Sigmoid colon (tissue), 7 donors: ENCODE measurements around the gene SHISA3. TPM values are rescaled to one million over a fixed set of nuclear protein-coding genes. Genes with fewer than 3 reads are reported as not detected.

ENCODE experiments used
- DNase-seq: peaks from one replicate; pipeline ENCODE4 v3.0.0-alpha.2; 2019
- H3K27ac ChIP-seq, 4 donors: fragments of 200-600 bp; sonication (generic); one replicate each; pipeline ENCODE4 v1.5.1; 2016 to 2019; ENCODE audit warnings: mild to moderate bottlenecking in 1 of 4
- H3K27me3 ChIP-seq, 3 donors: fragments of 200-600 bp; sonication (generic); one replicate each; pipeline ENCODE4 v1.5.1; 2019; ENCODE audit warnings: mild to moderate bottlenecking in 1 of 3
- H3K36me3 ChIP-seq, 4 donors: fragments of 200-600 bp; sonication (generic); one replicate each; pipeline ENCODE4 v1.5.1; 2016 to 2019
- H3K4me1 ChIP-seq, 4 donors: fragments of 200-600 bp; sonication (generic); one replicate each; pipeline ENCODE4 v1.5.1; 2017 to 2019
- H3K4me3 ChIP-seq, 4 donors: fragments of 200-600 bp; sonication (generic); one replicate each; pipeline ENCODE4 v1.5.1; 2017 to 2019; ENCODE audit warnings: mild to moderate bottlenecking in 2 of 4, moderate library complexity in 1 of 4
- H3K9me3 ChIP-seq, 4 donors: fragments of 200-600 bp in 3 of 4; sonication (generic) in 3 of 4; one replicate each; pipeline versions ENCODE4 v1.5.1 to v1.6.1; 2013 to 2019
- CTCF ChIP-seq, 4 experiments: fragments of 450-650 bp in 3 of 4; fragments of 200-600 bp in 1 of 4; IDR thresholded peaks; one replicate each; pipeline ENCODE4 v1.5.1; 2016 to 2019; ENCODE audit warnings: antibody characterized with exemption in 4 of 4, mild to moderate bottlenecking in 3 of 4, moderate library complexity in 2 of 4
- EP300 ChIP-seq, 4 donors: sonication (generic); formaldehyde crosslinking; IDR thresholded peaks; one replicate each; pipeline ENCODE4 v1.6.1; 2017; ENCODE audit warnings: antibody characterized with exemption in 4 of 4
- POLR2A ChIP-seq, 2 donors: fragments of 450-650 bp; IDR thresholded peaks; one replicate each; pipeline ENCODE4 v1.6.1; 2016; ENCODE audit warnings: antibody characterized with exemption in 2 of 2, mild to moderate bottlenecking in 2 of 2, moderate library complexity in 2 of 2
- POLR2AphosphoS5 ChIP-seq, 4 donors: sonication (generic); formaldehyde crosslinking; IDR thresholded peaks; one replicate each; pipeline ENCODE4 v1.6.1; 2017; ENCODE audit warnings: antibody characterized with exemption in 4 of 4
- WGBS, 2 donors: extraction: QIAGEN DNeasy Blood & Tissue Kit; methylation state at CpG; one replicate each; pipeline ENCODE4 v1.1.7; 2013; 5-methylcytosine and 5-hydroxymethylcytosine counted together
- intact Hi-C: fragments of 100-400 bp; cut with DNase I; formaldehyde crosslinking; loops from one replicate; pipeline ENCODE4 v1.15.1; 2023
- polyA plus RNA-seq, 3 donors: library from polyadenylated mRNA; stranded (reverse); fragments of 200-250 nt; gene quantifications; one replicate each; pipeline ENCODE4 v1.2.3, GENCODE V29; 2013
- total RNA-seq, 4 donors: library from RNA; depleted of rRNA; stranded (reverse); fragments of >200 nt; gene quantifications; one replicate each; pipeline ENCODE4 v1.1.0, GENCODE V29; 2016
- donor health status: healthy with polysubstance abuse.
- donor health status: Bipolar disorder and iron deficiency.
- donor health status: healthy.

Gene SHISA3
- total and polyA plus RNA-seq, 7 donors, result 2.1 to 13.9 (median 4.3) TPM; not detected in 1

GRCh38 chr4:42362591-42362990 is 34.7 kb upstream of the SHISA3 start:
- 60 to 75% methylated on average over 3 of the region's 3 CpGs for WGBS, 2 donors
- Histone ChIP-seq H3K4me3 (no peak overlapping the region), H3K27ac (no peak overlapping the region), H3K9me3 (no peaks in the 10 kb centered on the region), H3K36me3 (no peaks in the 10 kb centered on the region), H3K4me1 (peaks cover 0 to 15% (median 0%) of the 10 kb centered on the region in 4 donors), H3K27me3 (no peaks in the 10 kb centered on the region)
- intact Hi-C loops, result no loop called here
- DNase-seq, result no peak
- TF ChIP-seq POLR2AphosphoS5 (IDR thresholded peaks at IDR 0.05) (no peak), EP300 (IDR thresholded peaks at IDR 0.05) (no peak), CTCF (IDR thresholded peaks at IDR 0.05) (no peak), POLR2A (IDR thresholded peaks at IDR 0.05) (no peak)

GRCh38 chr4:42363614-42364013 is 33.7 kb upstream of the SHISA3 start:
- Histone ChIP-seq H3K9me3 (no peaks in the 10 kb centered on the region), H3K27ac (no peak overlapping the region), H3K4me3 (no peak overlapping the region), H3K36me3 (no peaks in the 10 kb centered on the region), H3K4me1 (peaks cover 0 to 15% (median 0%) of the 10 kb centered on the region in 4 donors), H3K27me3 (no peaks in the 10 kb centered on the region)
- no peak for TF ChIP-seq POLR2A (IDR thresholded peaks at IDR 0.05)
- no peak for TF ChIP-seq POLR2AphosphoS5 (IDR thresholded peaks at IDR 0.05)
- no peak for TF ChIP-seq EP300 (IDR thresholded peaks at IDR 0.05)
- TF ChIP-seq CTCF (IDR thresholded peaks at IDR 0.05), result no peak
- intact Hi-C loops, result no loop called here
- WGBS, 2 donors, result 75 to 94% methylated on average over 3 of the region's 3 CpGs
- no peak for DNase-seq

DNA sequence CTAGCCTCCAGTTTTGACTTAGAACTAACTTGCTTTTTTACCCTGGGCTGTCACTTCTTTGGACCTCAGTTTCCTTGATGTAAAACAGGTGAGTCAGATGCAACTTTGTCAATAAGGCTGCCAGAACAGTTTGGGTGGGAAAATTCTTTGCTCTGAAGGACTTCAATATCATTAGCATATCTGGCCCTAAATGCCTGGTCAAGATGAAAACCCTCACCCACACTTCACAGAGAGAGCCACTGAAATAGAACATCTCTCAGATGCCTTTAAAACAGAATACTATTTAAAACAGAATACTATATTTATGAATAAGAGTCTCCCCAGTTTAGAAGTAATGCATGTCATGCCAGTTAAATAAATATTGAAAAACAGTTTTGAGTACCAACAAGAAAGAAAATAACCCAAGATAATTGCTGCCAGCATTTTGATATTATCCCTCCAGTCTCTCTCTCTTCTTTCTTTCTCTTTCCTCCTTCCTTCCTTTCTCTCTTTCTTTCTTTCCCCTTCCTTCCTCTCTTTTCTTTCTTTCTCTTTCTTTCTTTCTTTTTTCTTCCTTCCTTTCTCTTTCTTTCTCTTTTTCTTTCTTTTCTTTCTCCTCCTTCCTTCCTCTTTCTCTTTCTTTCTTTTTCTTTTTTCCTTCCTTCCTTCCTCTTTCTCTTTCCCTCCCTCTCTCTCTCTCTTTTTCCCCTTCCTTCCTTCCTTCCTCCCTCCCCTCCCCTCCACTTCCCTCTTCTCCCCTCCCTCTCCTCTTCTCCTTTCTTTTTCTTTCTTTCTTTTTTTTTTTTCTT is 32.8 kb upstream of the SHISA3 start:
- Histone ChIP-seq H3K36me3 (no peaks in the 10 kb centered on the region), H3K27ac (no peak overlapping the region), H3K9me3 (no peaks in the 10 kb centered on the region), H3K4me1 (peaks cover 0 to 10% (median 0%) of the 10 kb centered on the region in 4 donors), H3K27me3 (no peaks in the 10 kb centered on the region), H3K4me3 (no peak overlapping the region)
- no peak for TF ChIP-seq POLR2A (IDR thresholded peaks at IDR 0.05)
- intact Hi-C loops, result no loop called here
- DNase-seq, result no peak

- 66 to 79% methylated on average over 1 of the region's 1 CpG for WGBS, 2 donors
- H3K4me3 ChIP-seq, result no peak overlapping the region
- no peaks in the 10 kb centered on the region for H3K36me3 ChIP-seq
- H3K27ac ChIP-seq, result no peak overlapping the region
- H3K27me3 ChIP-seq, result no peaks in the 10 kb centered on the region
- intact Hi-C loops, result no loop called here
- TF ChIP-seq CTCF (IDR thresholded peaks at IDR 0.05) (no peak), POLR2A (IDR thresholded peaks at IDR 0.05) (no peak), EP300 (IDR thresholded peaks at IDR 0.05) (no peak)
- no peaks in the 10 kb centered on the region for H3K4me1 ChIP-seq
- H3K9me3 ChIP-seq, result no peaks in the 10 kb centered on the region
- DNase-seq, result no peak
Observed at GRCh38 chr4:42366959-42367358, 30.3 kb upstream of the SHISA3 start.

DNA sequence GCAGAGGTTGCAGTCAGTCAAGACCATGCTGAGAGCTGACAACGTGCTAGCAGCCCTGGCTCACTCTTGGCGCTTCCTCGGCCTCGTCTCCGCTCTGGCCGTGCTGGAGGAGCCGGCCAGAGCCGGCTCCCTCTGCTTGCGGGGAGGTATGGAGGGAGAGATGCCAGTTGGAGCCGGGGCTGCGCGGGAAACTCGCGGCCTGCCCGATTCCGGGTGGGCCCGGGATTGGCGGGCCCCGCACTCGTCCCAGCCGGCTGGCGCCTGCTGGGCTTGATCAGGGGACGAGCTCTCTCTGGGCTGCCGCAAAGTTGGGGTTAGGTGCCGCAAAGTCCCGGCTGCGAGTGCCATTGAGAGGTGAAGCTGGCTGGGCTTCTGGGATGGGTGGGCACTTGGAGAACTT is 27.8 kb upstream of the SHISA3 start:
- intact Hi-C loops, result no loop called here
- no peak for DNase-seq
- Histone ChIP-seq H3K27me3 (no peaks in the 10 kb centered on the region), H3K4me1 (no peaks in the 10 kb centered on the region), H3K9me3 (no peaks in the 10 kb centered on the region), H3K36me3 (no peaks in the 10 kb centered on the region), H3K4me3 (no peak overlapping the region), H3K27ac (no peak overlapping the region)
- TF ChIP-seq CTCF (IDR thresholded peaks at IDR 0.05) (no peak), POLR2AphosphoS5 (IDR thresholded peaks at IDR 0.05) (no peak), POLR2A (IDR thresholded peaks at IDR 0.05) (no peak), EP300 (IDR thresholded peaks at IDR 0.05) (no peak)
- WGBS, 2 donors, result 92 to 94% methylated on average over 27 of the region's 27 CpGs
